A549 (cell line): ENCODE data around the gene LBR. TPM values are rescaled to one million over a fixed set of nuclear protein-coding genes. Genes with fewer than 3 reads are reported as not detected.

Source experiments
- ATAC-seq, 2 experiments: fragments of 200-7000 bp in 1 of 2; fragments of >200 bp in 1 of 2; cut with Nextera tagmentation in 1 of 2; cut with Tn5 transposase in 1 of 2; 3 replicates each; pipeline versions ENCODE4 v1.8.0 to v1.9.1; 2018 to 2020; ENCODE audit warnings: mild to moderate bottlenecking in 1 of 2, moderate library complexity in 1 of 2
- CTCF ChIA-PET: fragments of 300-600 bp; sonication (Branson Sonifier 250); formaldehyde crosslinking; extraction: SDS; loops from one replicate; lab custom pipeline; 2021; ENCODE audit warnings: antibody characterized with exemption, inconsistent platforms; lab: Yijun Ruan, JAX
- POLR2A ChIA-PET: fragments of 350-600 bp; formaldehyde crosslinking; extraction: SDS; loops from one replicate; lab custom pipeline; 2021; ENCODE audit warnings: antibody characterized with exemption, inconsistent platforms; lab: Yijun Ruan, JAX
- DNase-seq, 2 experiments: peaks; one replicate each; pipeline versions ENCODE4 v3.0.0 to v3.0.0-alpha.2; 2011 to 2016; ENCODE audit warnings: low read depth in 1 of 2, low spot score in 1 of 2
- FAIRE-seq: peaks from 2 replicates; lab custom pipeline; 2011; peaks lifted over from hg19 to GRCh38; lab: Jason Lieb, UNC
- H3K27ac ChIP-seq, 2 experiments: fragments of >200 bp; sonication (Bioruptor Twin); formaldehyde crosslinking; 3 replicates each; pipeline ENCODE4 v1.5.1; 2016 to 2017
- H3K4me1 ChIP-seq: fragments of >200 bp; sonication (Bioruptor Twin); formaldehyde crosslinking; 3 replicates; pipeline ENCODE4 v1.6.1; 2016
- H3K4me2 ChIP-seq: fragments of >200 bp; sonication (Bioruptor Twin); formaldehyde crosslinking; 3 replicates; pipeline ENCODE4 v1.6.1; 2016
- H3K4me3 ChIP-seq: fragments of >200 bp; sonication (Bioruptor Twin); formaldehyde crosslinking; 3 replicates; pipeline ENCODE4 v1.5.1; 2016
- H3K9me3 ChIP-seq: fragments of >200 bp; sonication (Bioruptor Twin); formaldehyde crosslinking; 3 replicates; pipeline ENCODE4 v1.6.1; 2016
- BHLHE40 ChIP-seq: IDR thresholded peaks from 2 replicates; pipeline ENCODE4 v1.6.1; 2012; ENCODE audit warnings: low read depth, low read length, inconsistent platforms
- CEBPB ChIP-seq, 2 experiments: fragments of >200 bp in 1 of 2; sonication (Bioruptor Twin) in 1 of 2; formaldehyde crosslinking in 1 of 2; IDR thresholded peaks; 2 replicates each; pipeline ENCODE4 v1.6.1; 2012 to 2016
- EHMT2 ChIP-seq: fragments of 200-600 bp; sonication (generic); IDR thresholded peaks from 2 replicates; pipeline ENCODE4 v1.6.1; 2016; ENCODE audit warnings: antibody characterized with exemption, low read depth, mild to moderate bottlenecking, moderate library complexity
- FOSL2 ChIP-seq, 2 experiments: fragments of 450-650 bp in 1 of 2; fragments of >200 bp in 1 of 2; sonication (Bioruptor Twin) in 1 of 2; formaldehyde crosslinking; IDR thresholded peaks; 2 replicates each; pipeline versions ENCODE4 v1.5.0 to v1.6.1; 2016 to 2020; ENCODE audit warnings: mild to moderate bottlenecking in 1 of 2, moderate library complexity in 1 of 2
- FOXS1 ChIP-seq: fragments of 250-450 bp; sonication (Bioruptor Pico); IDR thresholded peaks from 2 replicates; pipeline ENCODE4 v1.5.0; 2020; ENCODE audit warnings: mild to moderate bottlenecking, moderate library complexity
- HDAC2 ChIP-seq: fragments of 200-600 bp; sonication (generic); IDR thresholded peaks from 2 replicates; pipeline ENCODE4 v1.6.1; 2016
- MAFK ChIP-seq: fragments of 450-650 bp; IDR thresholded peaks from 2 replicates; pipeline ENCODE4 v1.6.1; 2014; ENCODE audit not compliant: partially characterized antibody
- NR3C1 ChIP-seq: fragments of >200 bp; sonication (Bioruptor Twin); formaldehyde crosslinking; IDR thresholded peaks from 3 replicates; pipeline ENCODE4 v1.6.1; 2017
- PHF8 ChIP-seq: fragments of 200-600 bp; sonication (generic); IDR thresholded peaks from 2 replicates; pipeline ENCODE4 v1.6.1; 2016; ENCODE audit warnings: low read depth, mild to moderate bottlenecking, antibody characterized with exemption, moderate library complexity, borderline replicate concordance
- POLR2A ChIP-seq: IDR thresholded peaks from 2 replicates; pipeline ENCODE4 v1.6.1; 2012; ENCODE audit warnings: mild to moderate bottlenecking, low read length
- ZC3H11A ChIP-seq: fragments of 450-650 bp; IDR thresholded peaks from 2 replicates; pipeline ENCODE4 v1.6.1; 2014; ENCODE audit warnings: antibody characterized with exemption, mild to moderate bottlenecking
- ZFP36 ChIP-seq: fragments of 450-650 bp; IDR thresholded peaks from 2 replicates; pipeline ENCODE4 v1.6.1; 2014; ENCODE audit warnings: borderline replicate concordance; ENCODE audit not compliant: partially characterized antibody
- ZNF302 ChIP-seq: fragments of 250-450 bp; sonication (Bioruptor Pico); IDR thresholded peaks from 2 replicates; pipeline ENCODE4 v1.9.0; 2021; ENCODE audit warnings: inconsistent platforms, mild to moderate bottlenecking, moderate library complexity
- WGBS: methylation state at CpG from one replicate; pipeline ENCODE4 v1.1.6; 2017; ENCODE audit errors: missing lambda C conversion rate; 5-methylcytosine and 5-hydroxymethylcytosine counted together
- polyA plus RNA-seq, 4 experiments: library from polyadenylated mRNA; depleted of rRNA in 3 of 4; stranded (reverse); fragments of >200 nt; fragmentation: RNase III in 1 of 4; extraction: RNeasy Plus Mini Kit Qiagen cat#74134 plus additional on column Dnase treatment in 1 of 4; gene quantifications; 2 replicates in 3 of 4; 3 replicates in 1 of 4; pipeline ENCODE4 v1.2.3, GENCODE V29; 2011 to 2017
- TF ChIP-seq, protein P1 (sequence below): fragments of 200-600 bp; sonication (generic); IDR thresholded peaks from 2 replicates; pipeline ENCODE4 v1.6.1; 2016; ENCODE audit warnings: antibody characterized with exemption, mild to moderate bottlenecking, moderate library complexity
- TF ChIP-seq, protein P2 (sequence below): fragments of 150-350 bp; IDR thresholded peaks from 2 replicates; pipeline ENCODE4 v1.6.1; 2014; ENCODE audit warnings: low read depth, mild to moderate bottlenecking, low read length

LBR gene
- polyA plus RNA-seq, 2 of the 4 experiments (the other 2 are of a cell fraction) = 40.8 to 68.7 TPM

DNA sequence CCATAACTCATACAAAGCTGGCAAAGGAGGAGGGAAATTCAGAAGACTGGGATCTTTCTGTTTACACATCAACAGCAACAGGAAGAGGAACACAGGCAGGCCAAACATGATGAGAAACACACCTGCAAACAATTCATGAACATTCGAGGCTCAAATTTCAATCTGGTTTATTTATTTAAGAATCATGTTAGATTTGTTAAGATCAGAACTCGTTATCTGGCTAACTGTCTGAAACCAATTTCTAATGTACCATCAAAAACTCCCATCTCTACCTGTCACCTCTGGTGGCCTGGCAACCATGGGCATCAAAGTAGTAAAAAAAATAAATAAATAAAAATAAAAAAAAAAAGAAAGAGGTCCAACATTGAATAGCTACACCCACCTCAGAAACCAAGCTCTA is 9.8 kb downstream of the LBR start:
- ChIA-PET CTCF (interaction anchor here (0.8 kb wide), 1 partner anchor 57 kb away, joined by 3 read pairs; no protein-coding TSS in a partner anchor), POLR2A (no interaction called here)
- Histone ChIP-seq H3K4me2 (no peak overlapping the region), H3K4me1 (peaks cover 13% of the 10 kb centered on the region), H3K4me3 (no peak overlapping the region), H3K27ac (no peak overlapping the region), H3K9me3 (no peaks in the 10 kb centered on the region)
- TF ChIP-seq EHMT2 (no peak), ZFP36 (no peak), HDAC2 (no peak), ZNF302 (CRISPR knock-in tag) (no peak), PHF8 (no peak), MAFK (no peak), FOXS1 (no peak), ZC3H11A (no peak), POLR2A (no peak), BHLHE40 (no peak), FOSL2 (IDR thresholded peaks at IDR 0.05) (no peak), FOSL2 (CRISPR knock-in tag; IDR thresholded peaks at IDR 0.05) (no peak)
- no peak for FAIRE-seq
- 83% methylated on average over 2 of the region's 2 CpGs for WGBS
- DNase-seq = no peak
- ATAC-seq = no peak

DNA sequence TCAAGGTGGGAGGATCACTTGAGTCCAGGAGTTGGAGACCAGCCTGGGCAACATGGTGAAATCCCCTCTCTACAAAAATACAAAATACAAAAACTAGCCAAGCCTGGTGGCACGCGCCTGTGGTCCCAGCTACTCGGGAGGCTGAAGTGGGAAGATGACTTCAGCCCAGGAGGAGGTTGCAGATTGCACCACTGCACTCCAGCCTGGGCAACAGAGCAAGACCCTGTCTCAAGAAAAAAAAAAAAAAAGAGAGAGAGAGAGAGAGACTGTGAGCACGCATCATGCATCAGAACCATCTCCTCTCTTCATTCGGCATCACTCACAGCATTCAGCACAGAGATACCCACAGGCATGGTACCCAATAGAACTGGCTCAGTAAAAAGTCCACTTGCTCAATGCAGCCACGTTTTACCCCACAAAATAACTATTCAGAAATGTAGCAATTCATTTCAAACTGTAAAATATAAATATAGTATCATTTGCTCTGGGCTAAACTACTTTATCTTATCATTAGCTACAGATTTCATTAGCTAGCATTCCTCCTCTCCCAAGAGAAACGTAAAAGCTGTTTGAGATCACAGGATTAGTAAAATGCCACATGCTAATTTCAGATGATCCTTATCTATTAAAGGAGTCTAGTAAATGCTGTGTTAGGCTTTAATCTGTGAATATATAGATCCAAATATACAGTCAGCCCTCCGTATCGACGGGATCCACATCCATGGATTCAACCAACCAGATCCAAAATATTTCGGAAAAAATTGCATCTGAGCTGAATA is 11.7 kb downstream of the LBR start:
- peaks cover 13% of the 10 kb centered on the region for H3K4me1 ChIP-seq
- DNase-seq (no peak), FAIRE-seq (no peak), ATAC-seq (no peak)
- H3K4me2 ChIP-seq = no peak overlapping the region
- no peaks in the 10 kb centered on the region for H3K9me3 ChIP-seq
- ChIA-PET CTCF (interaction anchor here (0.6 kb wide), 1 partner anchor 19 kb away, joined by 3 read pairs; no protein-coding TSS in a partner anchor), POLR2A (no interaction called here)
- TF ChIP-seq, protein P1, sequence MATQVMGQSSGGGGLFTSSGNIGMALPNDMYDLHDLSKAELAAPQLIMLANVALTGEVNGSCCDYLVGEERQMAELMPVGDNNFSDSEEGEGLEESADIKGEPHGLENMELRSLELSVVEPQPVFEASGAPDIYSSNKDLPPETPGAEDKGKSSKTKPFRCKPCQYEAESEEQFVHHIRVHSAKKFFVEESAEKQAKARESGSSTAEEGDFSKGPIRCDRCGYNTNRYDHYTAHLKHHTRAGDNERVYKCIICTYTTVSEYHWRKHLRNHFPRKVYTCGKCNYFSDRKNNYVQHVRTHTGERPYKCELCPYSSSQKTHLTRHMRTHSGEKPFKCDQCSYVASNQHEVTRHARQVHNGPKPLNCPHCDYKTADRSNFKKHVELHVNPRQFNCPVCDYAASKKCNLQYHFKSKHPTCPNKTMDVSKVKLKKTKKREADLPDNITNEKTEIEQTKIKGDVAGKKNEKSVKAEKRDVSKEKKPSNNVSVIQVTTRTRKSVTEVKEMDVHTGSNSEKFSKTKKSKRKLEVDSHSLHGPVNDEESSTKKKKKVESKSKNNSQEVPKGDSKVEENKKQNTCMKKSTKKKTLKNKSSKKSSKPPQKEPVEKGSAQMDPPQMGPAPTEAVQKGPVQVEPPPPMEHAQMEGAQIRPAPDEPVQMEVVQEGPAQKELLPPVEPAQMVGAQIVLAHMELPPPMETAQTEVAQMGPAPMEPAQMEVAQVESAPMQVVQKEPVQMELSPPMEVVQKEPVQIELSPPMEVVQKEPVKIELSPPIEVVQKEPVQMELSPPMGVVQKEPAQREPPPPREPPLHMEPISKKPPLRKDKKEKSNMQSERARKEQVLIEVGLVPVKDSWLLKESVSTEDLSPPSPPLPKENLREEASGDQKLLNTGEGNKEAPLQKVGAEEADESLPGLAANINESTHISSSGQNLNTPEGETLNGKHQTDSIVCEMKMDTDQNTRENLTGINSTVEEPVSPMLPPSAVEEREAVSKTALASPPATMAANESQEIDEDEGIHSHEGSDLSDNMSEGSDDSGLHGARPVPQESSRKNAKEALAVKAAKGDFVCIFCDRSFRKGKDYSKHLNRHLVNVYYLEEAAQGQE = no peak
- no peak for TF ChIP-seq HDAC2
- TF ChIP-seq PHF8 = no peak
- TF ChIP-seq NR3C1 = no peak
- 92% methylated on average over 11 of the region's 11 CpGs for WGBS
- no peak overlapping the region for H3K27ac ChIP-seq
- H3K4me3 ChIP-seq = no peak overlapping the region

DNA sequence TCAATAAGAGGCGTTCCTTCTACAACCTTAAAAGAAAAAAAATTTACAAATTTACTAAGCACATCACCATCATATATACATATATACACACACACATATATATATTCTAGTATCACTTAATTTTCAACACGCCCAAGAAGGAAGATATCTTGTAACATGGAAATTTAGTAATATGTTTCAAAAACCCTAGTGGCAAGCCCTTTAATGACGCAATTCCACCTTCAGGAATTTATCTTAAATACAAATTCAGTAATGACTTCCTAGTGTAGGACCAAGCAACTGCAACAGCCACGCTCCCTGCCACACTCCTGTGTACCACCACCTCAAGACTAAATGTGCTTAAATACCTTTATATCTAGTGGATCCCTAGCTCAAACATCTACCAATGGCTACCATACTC is 12.5 kb downstream of the LBR start:
- TF ChIP-seq CEBPB (IDR thresholded peaks at IDR 0.05) = peak; percentile 19 to 54; a peak in 2 of 4 replicates
- TF ChIP-seq, protein P2, sequence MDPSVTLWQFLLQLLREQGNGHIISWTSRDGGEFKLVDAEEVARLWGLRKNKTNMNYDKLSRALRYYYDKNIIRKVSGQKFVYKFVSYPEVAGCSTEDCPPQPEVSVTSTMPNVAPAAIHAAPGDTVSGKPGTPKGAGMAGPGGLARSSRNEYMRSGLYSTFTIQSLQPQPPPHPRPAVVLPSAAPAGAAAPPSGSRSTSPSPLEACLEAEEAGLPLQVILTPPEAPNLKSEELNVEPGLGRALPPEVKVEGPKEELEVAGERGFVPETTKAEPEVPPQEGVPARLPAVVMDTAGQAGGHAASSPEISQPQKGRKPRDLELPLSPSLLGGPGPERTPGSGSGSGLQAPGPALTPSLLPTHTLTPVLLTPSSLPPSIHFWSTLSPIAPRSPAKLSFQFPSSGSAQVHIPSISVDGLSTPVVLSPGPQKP = no peak
- DNase-seq = no peak
- ChIA-PET CTCF (interaction anchor here (0.6 kb wide), 1 partner anchor 483 kb away, joined by 3 read pairs; no protein-coding TSS in a partner anchor), POLR2A (no interaction called here)
- peaks cover 13% of the 10 kb centered on the region for H3K4me1 ChIP-seq
- no peak overlapping the region for H3K4me2 ChIP-seq
- H3K4me3 ChIP-seq = no peak overlapping the region
- 94% methylated on average over 4 of the region's 4 CpGs for WGBS
- no peaks in the 10 kb centered on the region for H3K9me3 ChIP-seq
- ATAC-seq = no peak
- no peak for FAIRE-seq
- H3K27ac ChIP-seq = no peak overlapping the region
